ENCODE results near the gene GPR61.

Gene GPR61

GRCh38 chr1:109579491-109579890, 39.8 kb downstream of the GPR61 start:
- Histone ChIP-seq H4K20me1 (ENCODE audit: low read depth, low read length) (no peaks in the 10 kb centered on the region), H3K27ac (ENCODE audit: low read depth, low read length) (no peak overlapping the region), H3K9me2 (replicated peaks; ENCODE audit: insufficient read depth, low read length) (no peaks in the 10 kb centered on the region), H3K9me3 (ENCODE audit: insufficient read depth, low read length) (no peaks in the 10 kb centered on the region), H3K36me3 (ENCODE audit: low read length) (peaks cover 17% of the 10 kb centered on the region), H3K79me2 (ENCODE audit: insufficient read depth, low read length) (no peaks in the 10 kb centered on the region), H3K4me3 (ENCODE audit: insufficient read depth, low read length, poor library complexity, severe bottlenecking) (no peak overlapping the region), H3K27me3 (ENCODE audit: low read length) (no peaks in the 10 kb centered on the region), H3F3A (ENCODE audit: insufficient read depth) (peaks cover 4% of the 10 kb centered on the region; the same call in 1 of the 2 replicates), H3K4me2 (ENCODE audit: low read depth, low read length, poor library complexity, severe bottlenecking) (no peak overlapping the region), H3K9ac (ENCODE audit: low read length) (no peak overlapping the region), H2AFZ (ENCODE audit: low read depth, low read length, severe bottlenecking) (no peak overlapping the region)
- TF ChIP-seq EZH2phosphoT487 (conservative IDR thresholded peaks at IDR 0.05; ENCODE audit: low read length) (no peak), CTCF (IDR thresholded peaks at IDR 0.05; ENCODE audit: insufficient read depth, low read length, poor library complexity, severe bottlenecking) (no peak)

GRCh38 chr1:109582021-109582420, 42.3 kb downstream of the GPR61 start:
- TF ChIP-seq CTCF (IDR thresholded peaks at IDR 0.05; ENCODE audit: insufficient read depth, low read length, poor library complexity, severe bottlenecking) (no peak), EZH2phosphoT487 (conservative IDR thresholded peaks at IDR 0.05; ENCODE audit: low read length) (no peak)
- Histone ChIP-seq H3K9me2 (replicated peaks; ENCODE audit: insufficient read depth, low read length) (no peaks in the 10 kb centered on the region), H2AFZ (ENCODE audit: low read depth, low read length, severe bottlenecking) (no peak overlapping the region), H4K20me1 (ENCODE audit: low read depth, low read length) (no peaks in the 10 kb centered on the region), H3K79me2 (ENCODE audit: insufficient read depth, low read length) (no peaks in the 10 kb centered on the region), H3K27me3 (ENCODE audit: low read length) (no peaks in the 10 kb centered on the region), H3K9me3 (ENCODE audit: insufficient read depth, low read length) (no peaks in the 10 kb centered on the region), H3K4me2 (ENCODE audit: low read depth, low read length, poor library complexity, severe bottlenecking) (no peak overlapping the region), H3K27ac (ENCODE audit: low read depth, low read length) (no peak overlapping the region), H3K36me3 (ENCODE audit: low read length) (peaks cover 29% of the 10 kb centered on the region), H3F3A (ENCODE audit: insufficient read depth) (peaks cover 4% of the 10 kb centered on the region; the same call in 1 of the 2 replicates), H3K4me3 (ENCODE audit: insufficient read depth, low read length, poor library complexity, severe bottlenecking) (no peak overlapping the region), H3K9ac (ENCODE audit: low read length) (no peak overlapping the region)

- peaks cover 5% of the 10 kb centered on the region; the same call in 1 of the 2 replicates for H3F3A ChIP-seq (ENCODE audit: insufficient read depth)
- no peak overlapping the region for H3K27ac ChIP-seq (ENCODE audit: low read depth, low read length)
- H3K27me3 ChIP-seq (ENCODE audit: low read length), result no peaks in the 10 kb centered on the region
- peaks cover 30% of the 10 kb centered on the region for H3K36me3 ChIP-seq (ENCODE audit: low read length)
- TF ChIP-seq EZH2phosphoT487 (conservative IDR thresholded peaks at IDR 0.05; ENCODE audit: low read length), result no peak
- TF ChIP-seq CTCF (IDR thresholded peaks at IDR 0.05; ENCODE audit: insufficient read depth, low read length, poor library complexity, severe bottlenecking), result no peak
- H3K4me3 ChIP-seq (ENCODE audit: insufficient read depth, low read length, poor library complexity, severe bottlenecking), result no peak overlapping the region
- H3K79me2 ChIP-seq (ENCODE audit: insufficient read depth, low read length), result no peaks in the 10 kb centered on the region
- H3K9ac ChIP-seq (ENCODE audit: low read length), result no peak overlapping the region
- no peak overlapping the region for H3K4me2 ChIP-seq (ENCODE audit: low read depth, low read length, poor library complexity, severe bottlenecking)
- no peaks in the 10 kb centered on the region for H3K9me3 ChIP-seq (ENCODE audit: insufficient read depth, low read length)
- no peak overlapping the region for H2AFZ ChIP-seq (ENCODE audit: low read depth, low read length, severe bottlenecking)
- no peaks in the 10 kb centered on the region for H3K9me2 ChIP-seq (replicated peaks; ENCODE audit: insufficient read depth, low read length)
- H4K20me1 ChIP-seq (ENCODE audit: low read depth, low read length), result no peaks in the 10 kb centered on the region
Measured at GRCh38 chr1:109584766-109585165, 45.1 kb downstream of the GPR61 start.

Measured in SU-DHL-6 (cell line).